Measurements from ENCODE around the gene FAM20C. TPM values are rescaled to one million over a fixed set of nuclear protein-coding genes. Genes with fewer than 3 reads are reported as not detected.

The FAM20C gene
- total and polyA plus RNA-seq, 2 of the 8 experiments (the other 6 are each of a cell fraction or from before 2014, with no cell fraction given), result 9.5 to 34.8 TPM

GRCh38 chr7:255038-255435, 62.7 kb downstream of the FAM20C start:
- no peak for DNase-seq (ENCODE audit: low read depth in 1 of 2, low spot score in 2 of 2)
- FAIRE-seq, result no peak
- Histone ChIP-seq H3K9ac (replicated peaks in 1 of 4; ENCODE audit: extremely low read depth in 1 of 4, low read depth in 3 of 4, low read length in 3 of 4) (no peak overlapping the region), H3K23ac (ENCODE audit: insufficient read length) (no peak overlapping the region), H3K79me1 (ENCODE audit: low read depth, low read length) (no peaks in the 10 kb centered on the region), H4K8ac (ENCODE audit: extremely low read depth, insufficient read depth, low read length) (no peak overlapping the region), H2AK5ac (ENCODE audit: low read depth, low read length) (no peak overlapping the region), H2BK5ac (ENCODE audit: low read depth, low read length) (no peak overlapping the region), H2AFZ (ENCODE audit: low read length) (no peak overlapping the region), H2BK12ac (ENCODE audit: low read depth, low read length) (no peak overlapping the region), H3K4me2 (ENCODE audit: insufficient read depth in 1 of 2, low read depth in 2 of 2, low read length in 2 of 2) (no peak overlapping the region), H4K5ac (ENCODE audit: insufficient read length, low read depth, low read length) (no peak overlapping the region), H3K9me3 (ENCODE audit: insufficient read depth in 2 of 2, low read depth in 1 of 2, low read length in 1 of 2) (peaks cover 27 to 75% of the 10 kb centered on the region in 2 experiments), H3K27ac (ENCODE audit: low read depth, low read length) (no peak overlapping the region), H3K4me3 (ENCODE audit: extremely low read depth in 1 of 4, insufficient read depth in 2 of 4, low read depth in 3 of 4, low read length in 4 of 4) (no peak overlapping the region), H3K14ac (ENCODE audit: insufficient read length) (no peak overlapping the region), H3K27me3 (replicated peaks in 1 of 4; ENCODE audit: control insufficient read depth in 3 of 4, extremely low read depth in 1 of 4, insufficient read depth in 3 of 4, low read length in 3 of 4) (no peaks in the 10 kb centered on the region), H3K56ac (replicated peaks; ENCODE audit: insufficient read length, low read depth, low read length) (no peak overlapping the region), H2BK15ac (ENCODE audit: low read length) (no peak overlapping the region), H3K4me1 (replicated peaks in 1 of 4; ENCODE audit: control insufficient read depth in 3 of 4, insufficient read depth in 4 of 4, low read length in 3 of 4) (no peaks in the 10 kb centered on the region), H3K18ac (ENCODE audit: extremely low read depth, low read length) (no peak overlapping the region), H2BK120ac (replicated peaks; ENCODE audit: low read depth, low read length) (no peak overlapping the region), H4K91ac (replicated peaks; ENCODE audit: insufficient read length, low read length) (no peak overlapping the region), H4K20me1 (replicated peaks in 1 of 2; ENCODE audit: control insufficient read depth in 1 of 2, insufficient read depth in 2 of 2, low read length in 2 of 2) (peaks cover 0 to 2% of the 10 kb centered on the region in 2 experiments), H3K36me3 (ENCODE audit: control insufficient read depth in 2 of 4, insufficient read depth in 4 of 4, low read length in 3 of 4) (peaks cover 5 to 67% (median 25%) of the 10 kb centered on the region in 4 experiments; a peak in 6 of 8 replicates), H3K23me2 (ENCODE audit: low read depth, low read length) (no peaks in the 10 kb centered on the region), H3K79me2 (ENCODE audit: control insufficient read depth in 1 of 2, insufficient read depth in 2 of 2, low read length in 2 of 2) (no peaks in the 10 kb centered on the region), H3K4ac (replicated peaks; ENCODE audit: insufficient read length, low read depth, low read length) (no peak overlapping the region), H2BK20ac (ENCODE audit: low read length) (no peak overlapping the region)
- ChIA-PET POLR2A (ENCODE audit: partially characterized antibody) (no interaction called here), CTCF (ENCODE audit: partially characterized antibody) (no interaction called here)
- WGBS, 2 experiments (ENCODE audit: extremely low coverage in 1 of 2, insufficient coverage in 1 of 2, insufficient read length in 1 of 2, insufficient replicate concordance in 2 of 2, low coverage in 1 of 2, low lambda C conversion rate in 2 of 2, missing lambda C conversion rate in 1 of 2), result 97% methylated on average over 18 of the region's 19 CpGs; no CpG with 5 or more reads in 1 of the 2 experiments
- no peak for TF ChIP-seq POLR2AphosphoS5 (IDR thresholded peaks at IDR 0.05; ENCODE audit: low read depth, low read length)
- no peak for TF ChIP-seq SRF (IDR thresholded peaks at IDR 0.05; ENCODE audit: low read depth, low read length)
- TF ChIP-seq TEAD4 (IDR thresholded peaks at IDR 0.05; ENCODE audit: low read depth, low read length), result no peak
- no peak for TF ChIP-seq BCL11A (IDR thresholded peaks at IDR 0.05; ENCODE audit: low read depth in 2 of 2, low read length in 2 of 2)
- TF ChIP-seq CEBPB (IDR thresholded peaks at IDR 0.05; ENCODE audit: low read depth, low read length), result no peak
- no peak for TF ChIP-seq HDAC6 (IDR thresholded peaks at IDR 0.05; ENCODE audit: low read depth, low read length)
- no peak for TF ChIP-seq SAP30 (IDR thresholded peaks at IDR 0.05; ENCODE audit: insufficient read depth, insufficient replicate concordance, low read length)
- no peak for TF ChIP-seq ATF3 (IDR thresholded peaks at IDR 0.05; ENCODE audit: insufficient read depth, low read depth, low read length)
- no peak for TF ChIP-seq CHD1 (IDR thresholded peaks at IDR 0.05; ENCODE audit: low read depth, low read length)
